Measurements from ENCODE around the gene TBATA.

GRCh38 chr10:70795613-70796012 is 10.4 kb upstream of the TBATA start:
- TF ChIP-seq CTCF (IDR thresholded peaks at IDR 0.05) (no peak), ELF1 (IDR thresholded peaks at IDR 0.05) (no peak), TCF12 (IDR thresholded peaks at IDR 0.05) (no peak), EZH2phosphoT487 (IDR thresholded peaks at IDR 0.05; ENCODE audit: borderline replicate concordance, low read depth) (no peak), CHD2 (IDR thresholded peaks at IDR 0.05; ENCODE audit: low read length, partially characterized antibody) (no peak), YY1 (IDR thresholded peaks at IDR 0.05; ENCODE audit: low read depth) (no peak), JUND (IDR thresholded peaks at IDR 0.05) (no peak), USF1 (IDR thresholded peaks at IDR 0.05; ENCODE audit: borderline replicate concordance, low read depth) (no peak), MEF2A (IDR thresholded peaks at IDR 0.05; ENCODE audit: borderline replicate concordance, low read depth) (no peak), MXI1 (IDR thresholded peaks at IDR 0.05; ENCODE audit: low read depth, low read length) (no peak), TAF1 (IDR thresholded peaks at IDR 0.05; ENCODE audit: borderline replicate concordance, low read depth, low read length) (no peak)
